HG02885 (cell line): ENCODE results near the gene POLR1A.

Experiments used
- ATAC-seq: cut with Tn5 transposase; IDR thresholded peaks from one replicate; pipeline ENCODE4 v1.9.1; 2021; ENCODE audit warnings: mild to moderate bottlenecking; ENCODE audit not compliant: unreplicated experiment, poor library complexity

POLR1A gene

DNA sequence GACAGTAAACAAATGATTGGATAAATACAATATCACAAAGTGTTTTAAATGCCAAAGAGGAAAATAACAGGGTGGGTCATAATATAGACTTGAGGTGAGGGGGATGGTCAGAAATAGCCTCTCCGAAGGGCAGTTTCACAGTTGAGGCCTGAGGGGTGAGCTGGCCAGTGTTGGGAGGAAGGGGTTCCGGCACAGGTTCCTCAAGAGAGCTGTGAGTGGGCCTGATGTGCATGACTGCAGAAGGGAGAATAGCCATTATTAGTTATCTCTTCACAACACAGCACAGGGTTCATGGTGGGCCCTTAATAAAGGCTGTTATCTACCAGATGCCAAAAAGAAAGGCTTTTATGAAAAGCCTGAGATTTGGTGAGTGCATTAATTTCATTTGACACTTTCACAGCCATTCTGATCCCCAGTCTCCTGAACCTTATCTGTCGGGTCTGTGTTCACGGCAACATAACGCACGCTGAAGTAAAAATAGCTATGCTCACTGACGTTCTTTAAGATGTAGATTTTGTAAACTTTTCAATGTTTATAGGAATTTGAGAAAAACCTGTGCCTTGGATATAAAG is 39.6 kb downstream of the POLR1A start:
- ATAC-seq, result no peak

DNA sequence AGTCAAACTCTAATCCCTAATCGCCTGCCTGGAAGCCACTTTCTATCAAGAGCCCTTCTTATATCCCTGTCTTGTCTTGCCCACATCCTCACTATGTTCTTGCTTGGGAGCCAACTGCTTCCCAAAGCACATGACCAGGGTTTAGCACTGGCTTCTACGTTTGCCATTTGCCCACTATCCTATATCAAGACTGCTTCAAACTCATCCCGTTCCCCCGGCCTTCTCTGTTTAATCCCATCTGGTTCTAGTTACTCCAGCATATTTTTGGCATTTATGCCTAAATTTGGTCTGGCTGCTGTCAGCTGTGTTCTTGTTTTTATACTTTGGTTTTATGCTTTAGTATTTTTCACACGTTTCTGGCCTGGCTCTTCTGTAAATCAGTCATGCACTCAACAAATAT is 40.2 kb downstream of the POLR1A start:
- no peak for ATAC-seq

DNA sequence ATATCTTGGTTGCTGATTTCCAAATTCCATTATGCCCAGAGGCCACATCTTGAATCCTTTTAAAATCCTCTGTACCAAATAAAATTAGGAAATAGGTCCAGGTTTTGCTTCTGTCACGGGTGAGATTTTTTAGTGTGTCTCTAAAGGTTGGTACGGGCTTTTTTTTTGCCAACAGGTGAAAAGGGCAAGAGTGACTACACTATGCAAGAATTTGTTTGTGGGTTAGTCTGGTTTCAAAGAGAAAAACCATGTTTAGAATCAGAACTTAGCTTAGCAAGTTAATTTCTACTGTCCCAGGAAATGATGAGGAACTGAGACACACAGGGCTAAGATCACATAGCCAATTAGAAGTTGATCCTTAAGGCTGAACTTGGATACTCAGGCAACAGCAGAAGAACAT is 41.7 kb downstream of the POLR1A start:
- no peak for ATAC-seq

DNA sequence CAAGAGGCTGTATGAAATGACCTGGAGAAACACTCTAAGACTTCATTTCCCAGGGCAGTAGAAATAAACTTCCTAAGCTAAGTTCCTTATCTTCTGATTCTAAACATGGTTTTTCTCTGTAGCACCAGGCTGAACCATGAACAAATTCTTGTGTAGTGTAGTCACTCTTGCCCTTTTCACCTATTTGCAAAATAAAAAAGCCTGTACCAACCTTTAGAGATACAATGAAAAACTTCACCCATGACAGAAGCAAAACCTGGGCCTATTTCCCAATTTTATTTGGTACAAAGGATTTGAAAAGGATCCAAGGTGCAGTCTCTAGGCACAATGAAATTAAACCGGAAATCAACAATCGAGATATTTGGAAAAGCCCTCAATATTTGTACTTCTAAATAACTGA is 43.6 kb downstream of the POLR1A start:
- ATAC-seq, result no peak

DNA sequence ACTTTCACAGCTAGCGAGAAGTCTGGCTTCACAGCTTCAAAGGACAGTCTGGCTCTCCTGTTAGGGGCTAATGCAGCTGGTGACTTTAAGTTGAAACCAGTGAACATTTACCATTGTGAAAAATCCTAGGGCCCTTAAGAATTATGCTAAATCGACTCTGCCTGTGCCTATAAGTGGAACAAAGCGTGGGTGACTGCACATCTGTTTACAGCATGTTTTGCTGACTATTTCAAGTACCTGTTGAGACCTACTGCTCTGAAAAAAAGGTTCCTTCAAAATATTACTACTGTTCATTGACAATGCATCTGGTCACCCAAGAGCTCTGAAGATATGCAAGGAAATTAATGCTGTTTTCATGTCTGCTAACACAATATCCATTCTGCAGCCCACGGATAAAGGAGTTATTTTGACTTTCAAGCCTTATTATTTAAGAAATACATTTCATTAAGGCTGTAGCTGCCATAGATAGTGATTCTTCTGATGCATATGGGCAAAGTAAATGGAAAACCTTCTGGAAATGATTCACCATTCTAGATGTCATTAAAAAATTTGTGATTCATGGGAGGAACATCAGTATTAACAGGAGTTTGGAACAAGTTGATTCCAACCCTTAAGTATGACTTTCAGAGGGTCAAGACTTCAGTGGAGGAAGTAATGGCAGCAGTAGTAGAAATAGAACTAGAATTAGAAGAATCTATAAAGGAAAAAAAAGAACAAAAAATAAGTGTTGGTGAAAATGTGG is 48.9 kb downstream of the POLR1A start:
- ATAC-seq, result no peak

DNA sequence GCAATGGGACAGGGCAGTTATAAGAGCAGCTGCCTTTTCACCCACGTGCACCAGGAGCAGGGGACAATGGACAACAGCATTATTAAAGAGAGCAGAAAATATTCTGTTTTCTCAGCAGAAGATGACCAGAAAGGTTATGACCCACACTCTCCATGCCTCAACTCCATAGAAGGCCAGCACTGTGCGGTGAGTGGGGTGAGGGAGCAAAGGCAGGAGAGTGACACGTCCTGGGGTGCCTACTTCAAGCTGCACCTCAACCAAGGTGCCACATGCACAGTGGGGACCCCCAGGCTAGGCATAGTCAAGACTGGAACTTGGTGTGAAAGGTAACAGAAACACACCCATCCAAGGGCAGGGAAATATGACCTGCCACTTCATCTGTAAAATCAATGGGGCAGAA is 50.4 kb downstream of the POLR1A start:
- no peak for ATAC-seq

DNA sequence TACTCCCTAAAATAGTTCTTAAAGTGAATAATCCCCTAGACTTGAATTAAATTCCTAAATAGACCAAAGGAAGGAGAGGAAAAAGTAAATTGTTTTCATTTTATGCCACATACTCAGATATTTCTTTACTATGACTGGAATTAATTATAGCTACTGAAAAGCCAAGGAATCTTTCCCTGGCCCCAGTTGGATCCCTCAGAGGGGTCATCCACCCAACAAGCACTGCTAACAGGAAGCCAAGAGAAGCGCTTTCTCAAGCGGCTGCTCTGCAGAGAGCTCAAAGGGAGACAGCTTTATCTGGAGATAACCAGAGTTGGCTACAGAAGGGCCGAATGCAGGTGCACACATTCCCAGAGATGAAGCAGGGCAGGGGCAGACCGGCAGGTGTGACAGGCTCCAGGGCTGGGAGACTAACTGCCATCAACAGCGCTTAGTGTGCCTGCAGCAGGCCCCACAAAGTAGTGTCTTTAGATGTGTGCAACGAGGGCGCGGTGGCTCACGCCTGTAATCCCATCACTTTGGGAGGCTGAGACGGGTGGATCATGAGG is 51.1 kb downstream of the POLR1A start:
- no peak for ATAC-seq

DNA sequence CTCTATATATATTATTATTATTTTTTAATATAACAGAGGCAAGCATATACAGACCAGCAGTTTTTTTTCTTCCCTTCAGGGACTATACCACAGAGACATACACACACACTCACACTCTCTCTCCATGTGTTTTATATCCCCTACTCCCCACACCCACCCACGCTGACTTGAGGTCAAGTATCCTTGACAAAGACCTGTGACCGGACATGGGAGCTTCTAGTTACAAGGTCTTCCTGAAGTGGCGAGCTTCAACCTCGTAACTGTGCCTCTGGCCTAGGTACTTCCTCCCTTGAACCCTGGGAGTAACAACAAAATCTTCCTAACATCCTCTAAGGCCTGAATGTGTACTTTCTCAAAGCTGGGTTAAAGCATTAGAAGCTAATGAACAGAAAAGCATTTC is 52.5 kb downstream of the POLR1A start:
- no peak for ATAC-seq

DNA sequence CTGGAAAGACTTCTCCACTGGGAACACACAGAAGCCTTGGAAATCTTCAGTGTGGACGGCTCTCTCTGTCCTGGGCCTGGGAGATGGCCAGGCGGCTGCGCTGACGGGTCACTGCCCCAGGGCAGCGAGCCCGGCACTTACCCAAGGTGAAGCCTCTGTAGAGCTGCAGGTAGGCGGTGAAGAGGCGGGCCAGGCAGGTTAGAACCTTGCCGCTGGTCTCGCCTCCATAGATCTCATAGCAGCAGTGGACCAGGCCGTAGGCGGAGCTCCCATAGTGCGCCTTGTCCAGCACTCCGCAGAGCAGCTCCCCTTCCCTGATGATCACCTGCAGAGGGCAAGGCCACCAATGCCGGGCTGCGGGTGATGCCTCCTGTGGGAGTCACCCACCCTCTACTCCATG is 53.0 kb downstream of the POLR1A start:
- ATAC-seq, result no peak

DNA sequence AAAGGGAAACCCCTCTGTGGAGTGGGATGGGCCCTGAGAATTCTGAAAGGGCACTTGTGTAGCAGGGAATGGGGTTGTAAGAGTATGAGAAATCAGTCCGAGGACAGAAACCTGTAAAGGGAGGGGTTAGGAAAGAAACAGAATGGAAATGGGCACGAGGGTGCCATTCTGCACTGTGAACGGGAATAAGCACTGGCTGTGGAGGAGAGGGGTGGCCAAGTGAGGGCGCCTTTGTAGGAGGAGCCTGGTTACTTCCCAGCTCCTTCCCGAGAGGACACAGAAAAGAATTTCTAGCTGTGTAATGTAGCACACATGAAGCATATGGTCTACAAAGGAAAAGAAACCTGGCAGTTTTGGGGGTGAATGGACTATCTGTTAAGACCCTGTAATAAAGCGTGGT is 53.4 kb downstream of the POLR1A start:
- ATAC-seq, result no peak

DNA sequence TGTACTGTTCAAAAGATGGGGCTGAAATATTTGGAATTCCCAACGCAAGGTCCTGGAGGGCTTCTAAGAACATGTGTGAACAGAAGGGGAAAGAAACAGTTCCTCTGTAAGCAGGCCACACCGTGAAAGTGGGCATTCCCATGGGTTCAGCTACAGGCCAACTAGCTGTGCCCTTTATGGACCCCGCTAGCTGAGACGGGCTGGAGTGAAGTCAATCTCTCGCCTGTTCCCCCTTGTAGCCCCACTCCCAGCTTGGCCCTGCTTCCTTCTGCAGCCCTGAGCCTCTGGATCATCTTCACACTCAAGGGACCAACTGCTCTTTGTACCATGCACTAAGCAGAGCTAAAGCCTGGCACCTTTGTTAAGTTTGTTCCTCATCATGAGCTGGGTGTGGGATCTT is 55.4 kb downstream of the POLR1A start:
- ATAC-seq, result no peak

DNA sequence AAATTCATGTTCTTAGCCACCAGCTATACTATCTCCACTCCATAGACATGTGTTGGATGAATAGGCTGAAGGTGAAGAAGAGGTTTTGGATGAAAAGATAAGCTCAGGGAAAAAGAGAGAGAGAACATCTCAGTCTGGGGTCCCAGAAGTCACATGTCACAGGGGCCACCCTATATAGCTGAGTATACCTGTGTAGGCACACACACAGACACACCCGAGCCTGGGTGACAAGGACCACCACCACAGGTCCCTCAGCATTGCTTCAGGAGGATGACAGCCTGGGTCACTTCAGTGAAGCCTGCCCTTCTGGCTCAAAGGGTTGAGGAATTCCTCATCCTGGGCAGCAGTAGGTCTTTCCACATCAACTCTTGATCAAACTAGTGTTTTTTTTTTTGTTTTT is 56.2 kb downstream of the POLR1A start:
- no peak for ATAC-seq

DNA sequence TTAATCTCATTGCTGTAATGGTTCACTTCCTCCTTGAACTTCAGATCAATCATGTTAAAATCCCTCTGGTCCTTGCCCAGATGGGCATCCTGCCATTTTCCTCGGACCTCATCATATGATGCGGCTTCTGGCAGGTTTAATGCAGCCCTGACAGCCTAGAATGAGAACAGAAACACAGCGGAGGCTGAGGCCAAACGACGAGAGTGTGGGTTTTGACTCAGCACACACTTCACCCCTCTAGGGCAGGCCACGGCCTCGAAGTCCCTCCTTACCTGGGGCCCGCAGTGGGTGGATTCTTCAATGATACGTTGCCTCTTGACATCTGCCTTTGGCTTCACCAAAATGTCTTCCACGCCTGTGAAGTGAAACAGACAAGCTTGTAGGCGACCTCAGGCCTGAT is 56.8 kb downstream of the POLR1A start:
- no peak for ATAC-seq

DNA sequence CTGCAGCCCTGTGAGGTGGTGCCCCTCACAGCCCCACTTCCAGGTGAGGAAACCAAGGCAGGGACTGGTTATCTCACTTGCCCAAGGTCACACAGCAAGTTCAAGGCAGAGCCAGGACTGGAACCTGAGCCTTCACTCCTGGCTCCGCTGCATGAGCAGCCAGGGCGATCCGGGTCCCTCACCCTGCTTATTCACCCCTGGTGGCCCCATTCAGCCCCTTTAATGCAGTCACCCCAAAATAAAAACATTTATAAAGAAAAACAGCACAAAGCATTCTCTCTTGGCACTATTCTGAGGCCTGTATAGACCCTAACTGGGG is 57.3 kb downstream of the POLR1A start:
- ATAC-seq, result no peak

DNA sequence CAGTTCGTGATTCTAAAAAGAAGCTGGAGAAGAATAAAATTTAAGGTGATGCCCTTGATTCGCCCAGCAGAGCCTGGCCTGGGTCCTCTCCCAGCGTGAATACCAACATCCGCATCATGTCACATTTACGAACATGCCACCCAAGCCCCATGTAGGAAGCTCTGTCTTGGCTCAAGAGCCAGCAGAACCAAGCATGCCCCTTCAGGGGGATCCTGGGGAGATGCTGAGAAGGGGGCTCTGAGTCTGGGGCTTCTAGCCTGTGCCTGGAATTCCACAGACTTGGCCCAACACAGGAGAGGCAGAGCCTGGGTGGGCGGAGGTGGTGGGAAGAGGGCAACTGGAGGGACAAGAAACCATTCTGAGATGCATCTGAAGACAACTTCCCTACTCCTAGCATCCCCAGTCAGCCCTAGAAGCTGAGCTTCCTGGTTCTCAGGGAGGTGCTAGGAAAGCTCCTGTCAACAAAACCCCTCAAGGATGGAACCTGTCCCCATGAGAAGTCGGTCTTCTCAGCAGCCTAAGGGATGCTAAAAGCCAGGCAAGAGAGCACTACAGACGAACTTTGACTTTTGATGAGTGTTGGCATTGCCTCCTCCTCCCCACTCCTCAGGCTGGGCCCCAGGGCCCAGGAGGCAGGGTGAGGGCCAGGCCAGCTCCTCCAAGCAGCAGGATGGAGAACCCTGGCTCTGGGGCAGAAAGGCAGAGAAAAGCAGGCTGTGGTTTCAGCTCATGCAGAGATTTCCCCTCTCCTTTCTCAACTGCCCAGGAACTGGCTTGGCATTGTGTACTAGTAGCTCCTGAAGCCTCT is 57.9 kb downstream of the POLR1A start:
- no peak for ATAC-seq

DNA sequence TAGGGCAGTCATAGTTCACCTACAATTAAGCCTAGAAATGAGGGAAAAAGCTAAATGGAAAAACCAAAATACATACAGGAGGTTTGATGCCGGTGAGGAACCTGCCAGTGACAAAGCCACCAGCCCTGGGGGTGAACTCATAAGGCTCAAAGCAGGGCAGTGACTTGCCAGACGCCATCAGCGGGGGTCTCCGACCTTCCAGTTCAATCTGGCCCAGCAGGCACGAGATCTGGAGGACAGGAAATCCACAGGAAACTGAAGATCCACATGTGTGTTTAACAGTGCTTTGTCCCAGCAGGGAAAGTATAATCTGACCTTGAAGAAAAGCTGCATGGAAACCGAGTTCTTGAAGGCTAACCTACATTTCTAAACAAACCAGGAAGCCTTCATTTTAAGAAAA is 60.1 kb downstream of the POLR1A start:
- no peak for ATAC-seq

DNA sequence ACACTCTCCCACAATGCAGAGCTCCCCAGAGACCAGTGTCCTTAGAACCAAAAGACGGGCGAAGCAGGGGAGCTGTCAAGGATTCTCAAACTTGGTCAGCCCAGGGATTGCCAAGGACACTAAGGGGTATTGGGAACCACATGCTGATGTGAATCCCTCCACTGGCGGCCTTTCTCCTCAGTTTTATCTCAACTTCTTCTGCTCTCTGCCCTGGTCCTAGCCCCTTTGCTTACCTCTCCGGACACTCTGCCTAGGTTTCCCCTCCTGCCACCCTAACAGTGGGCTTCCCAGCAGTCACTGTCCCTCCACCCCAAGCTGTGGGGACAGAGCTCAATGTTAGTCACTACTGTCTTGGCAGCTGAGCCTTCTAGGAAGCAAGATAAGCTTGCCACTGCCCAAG is 61.1 kb downstream of the POLR1A start:
- no peak for ATAC-seq

DNA sequence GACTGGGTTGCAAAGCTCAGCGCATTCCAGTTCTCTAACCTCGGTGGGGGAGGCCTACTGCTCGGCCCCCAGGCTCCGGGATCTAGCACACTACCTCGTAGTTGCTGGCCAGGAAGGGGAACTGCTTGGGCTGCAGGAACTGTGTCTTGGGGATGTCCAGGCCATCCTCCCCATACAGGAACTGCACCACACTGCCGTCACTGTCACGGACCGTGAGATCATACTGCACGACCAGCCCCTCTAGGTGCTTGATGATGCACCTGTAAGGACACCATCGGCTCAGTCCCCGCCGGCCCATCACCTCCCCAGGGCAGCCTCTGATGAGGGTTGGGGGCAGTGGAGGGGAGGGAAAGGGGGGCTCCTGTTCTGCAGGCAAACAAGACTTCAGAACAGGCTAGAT is 61.6 kb downstream of the POLR1A start:
- no peak for ATAC-seq

DNA sequence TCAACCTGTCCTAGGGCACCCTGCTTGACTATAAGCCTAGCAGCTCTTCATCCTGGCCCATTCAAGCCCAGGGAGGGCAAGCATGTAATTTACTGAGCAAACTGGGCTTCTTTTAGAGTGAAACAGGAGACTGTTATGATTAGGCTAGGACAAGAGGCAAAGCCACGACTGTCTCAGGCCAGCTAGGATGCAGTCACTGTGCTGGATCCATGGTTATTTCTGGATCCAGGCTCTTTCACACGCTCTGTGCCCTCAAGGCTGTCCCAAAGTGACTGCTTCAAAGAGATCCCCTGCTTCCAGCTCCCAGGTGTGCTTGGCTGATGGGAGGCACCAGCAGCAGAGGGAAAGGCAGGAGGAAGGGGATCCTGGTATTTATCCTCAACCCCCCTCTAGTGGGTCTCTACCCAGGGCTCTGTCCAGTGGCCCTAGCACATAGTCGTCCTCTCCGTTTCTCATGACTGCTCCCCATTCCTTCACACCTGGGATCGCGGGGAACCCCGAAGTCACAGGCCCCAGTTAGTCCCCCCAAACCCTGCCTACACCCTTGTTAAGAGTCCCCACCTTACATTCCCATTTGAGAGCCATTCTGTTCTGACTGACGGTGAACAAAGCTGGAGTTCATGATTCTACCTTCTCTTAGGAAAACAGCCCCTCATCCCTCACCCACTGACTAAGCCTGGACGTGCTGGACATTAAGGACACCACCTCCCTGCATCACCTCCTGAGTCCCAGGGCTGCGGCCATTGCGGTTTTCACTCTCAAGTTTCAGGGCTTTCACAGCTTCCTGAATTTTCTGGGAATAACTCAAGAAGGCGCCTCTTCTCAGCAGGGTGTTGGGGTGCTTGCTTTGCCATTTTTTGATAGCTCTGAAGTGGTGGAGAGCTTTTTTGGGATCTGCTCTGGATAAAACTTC is 63.2 kb downstream of the POLR1A start:
- ATAC-seq, result no peak

DNA sequence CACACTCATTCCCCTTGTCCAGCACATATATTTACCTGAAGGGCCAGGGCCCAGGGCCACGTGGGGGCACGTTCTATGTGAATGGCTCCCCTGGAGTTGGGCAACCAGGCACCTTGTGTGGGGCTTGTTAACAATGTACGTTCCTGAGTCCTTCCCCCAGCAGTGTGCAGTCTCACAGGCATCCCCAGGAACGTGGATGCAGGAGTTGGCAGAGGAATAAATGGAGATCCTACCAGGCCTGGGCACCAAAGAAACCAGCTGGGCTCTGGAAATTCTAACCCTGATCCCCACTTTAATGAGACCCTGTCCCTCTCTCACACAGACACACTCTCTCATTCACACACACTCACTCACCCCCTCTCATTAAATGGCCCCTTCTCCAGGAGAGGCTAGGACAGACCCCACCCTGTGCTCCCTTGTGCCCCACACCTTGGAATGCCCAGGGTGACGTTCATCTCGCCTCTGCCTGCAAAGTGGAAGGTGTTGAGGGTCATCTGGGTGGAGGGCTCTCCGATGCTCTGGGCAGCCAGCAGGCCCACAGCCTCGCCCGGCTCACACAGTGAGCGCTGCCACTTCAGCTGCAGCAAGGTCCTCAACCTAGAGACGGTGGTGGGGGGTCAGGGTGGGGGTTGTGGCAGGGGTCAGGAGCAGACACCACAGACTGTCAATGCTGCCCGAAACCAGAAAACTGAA is 65.6 kb downstream of the POLR1A start:
- no peak for ATAC-seq
